GM21515 (cell line): ENCODE data around the gene NME4.
"Not testable (repeated sequence)": the region's sequence is repeated elsewhere in the genome, so short reads cannot be mapped to it uniquely, and the experiment has no call there.

Source experiments
- ATAC-seq: cut with Tn5 transposase; IDR thresholded peaks from one replicate; pipeline ENCODE4 v1.9.1; 2021; ENCODE audit not compliant: unreplicated experiment

NME4 gene

DNA sequence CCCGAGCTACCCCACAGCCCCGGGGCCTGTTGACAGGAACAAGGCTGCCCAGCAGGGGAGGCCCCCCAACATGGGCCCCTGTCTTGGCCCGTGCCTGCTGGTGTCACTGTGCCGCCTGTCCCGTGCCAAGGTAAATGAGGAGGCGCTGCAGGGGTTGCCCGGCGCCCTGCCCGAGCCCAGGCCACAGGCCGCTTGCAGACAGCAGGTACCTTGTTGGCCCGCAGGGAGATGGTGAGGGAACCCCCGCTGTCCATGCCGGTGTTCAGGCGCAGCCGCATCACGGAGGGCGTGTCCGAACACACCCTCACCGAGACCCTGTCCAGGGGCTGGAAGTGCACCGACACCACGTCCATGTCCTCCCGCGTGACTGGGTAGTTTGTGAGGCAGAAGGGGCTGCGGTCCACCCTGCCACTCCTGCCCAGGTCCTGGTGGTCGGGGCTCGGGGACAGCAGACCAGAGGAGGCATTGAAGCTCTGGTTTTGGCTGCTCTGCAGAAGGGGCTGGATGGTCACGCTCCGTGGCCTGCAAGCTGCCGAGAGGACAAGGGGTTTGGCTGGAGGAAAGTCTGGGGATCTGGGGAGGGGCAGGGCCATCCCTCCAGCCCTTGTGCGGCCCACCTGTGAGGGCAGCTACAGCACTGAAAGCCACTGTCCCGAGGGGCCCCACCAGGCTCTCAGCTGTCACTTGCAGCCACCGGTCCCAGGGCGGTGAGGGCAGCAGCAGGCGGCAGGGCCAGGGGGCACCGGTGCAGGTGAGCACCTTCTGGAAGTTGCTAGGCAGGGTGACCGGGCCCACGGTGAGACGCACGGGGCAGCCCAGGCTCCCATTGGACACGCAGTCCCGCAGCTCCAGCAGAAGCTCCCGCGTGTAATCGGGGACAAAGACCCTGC lies 20.8 kb upstream of the NME4 start:
- ATAC-seq: no peak

DNA sequence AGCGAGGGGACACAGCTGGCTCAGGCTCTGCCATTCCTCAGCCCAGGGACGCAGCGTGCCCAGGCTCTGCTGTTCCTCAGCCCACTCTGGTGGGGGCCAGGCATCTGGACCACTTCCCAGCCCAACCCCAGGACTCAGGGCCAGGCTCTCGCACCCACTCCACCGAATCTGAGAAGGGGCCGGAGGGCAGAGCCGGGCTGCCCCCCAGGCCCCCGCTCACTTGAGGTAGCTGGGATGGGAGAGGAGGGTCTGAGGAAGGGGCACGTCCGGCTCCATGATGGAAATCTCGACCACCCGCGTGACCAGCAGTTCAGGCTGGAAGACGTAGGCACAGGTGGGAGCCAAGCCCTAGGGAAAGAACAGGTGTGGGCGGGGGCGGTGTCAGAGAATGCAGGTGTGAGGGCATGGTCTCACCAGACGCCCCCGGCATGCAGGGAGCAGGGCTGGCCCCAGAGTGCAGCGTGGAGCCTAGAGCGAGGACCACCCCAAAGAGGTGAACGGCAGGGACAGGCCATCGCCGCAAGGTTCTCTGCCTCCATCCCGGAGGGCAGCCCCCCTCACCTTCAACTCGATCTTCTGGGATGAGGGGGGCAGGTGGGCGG lies 20.1 kb upstream of the NME4 start:
- no peak for ATAC-seq

DNA sequence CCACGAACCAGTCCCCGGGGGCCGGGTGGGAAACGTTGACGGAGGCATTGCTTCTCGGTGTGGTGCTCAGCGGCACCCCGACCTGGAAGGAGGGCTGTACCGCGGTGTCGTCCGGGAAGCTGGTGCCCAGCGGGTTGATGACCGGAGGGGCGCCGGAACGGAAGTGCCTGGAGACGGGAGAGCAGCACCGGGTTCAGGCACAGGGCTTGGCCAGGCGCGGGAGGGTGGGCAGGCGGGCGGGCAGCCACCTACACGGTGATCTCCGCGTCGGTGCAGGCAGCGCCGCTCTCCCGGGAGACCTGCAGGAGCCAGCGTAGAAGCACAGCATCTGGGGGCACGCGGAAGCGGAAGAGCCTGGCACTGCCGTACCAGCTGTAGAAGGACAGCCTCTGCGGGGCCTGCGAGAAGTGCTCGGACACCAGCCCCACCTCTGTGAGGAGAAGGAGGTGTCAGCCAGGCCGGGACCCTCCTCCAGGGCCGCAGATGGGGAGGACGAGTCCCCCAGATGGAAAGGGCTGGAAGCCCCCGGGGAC lies 19.5 kb upstream of the NME4 start:
- ATAC-seq: no peak

DNA sequence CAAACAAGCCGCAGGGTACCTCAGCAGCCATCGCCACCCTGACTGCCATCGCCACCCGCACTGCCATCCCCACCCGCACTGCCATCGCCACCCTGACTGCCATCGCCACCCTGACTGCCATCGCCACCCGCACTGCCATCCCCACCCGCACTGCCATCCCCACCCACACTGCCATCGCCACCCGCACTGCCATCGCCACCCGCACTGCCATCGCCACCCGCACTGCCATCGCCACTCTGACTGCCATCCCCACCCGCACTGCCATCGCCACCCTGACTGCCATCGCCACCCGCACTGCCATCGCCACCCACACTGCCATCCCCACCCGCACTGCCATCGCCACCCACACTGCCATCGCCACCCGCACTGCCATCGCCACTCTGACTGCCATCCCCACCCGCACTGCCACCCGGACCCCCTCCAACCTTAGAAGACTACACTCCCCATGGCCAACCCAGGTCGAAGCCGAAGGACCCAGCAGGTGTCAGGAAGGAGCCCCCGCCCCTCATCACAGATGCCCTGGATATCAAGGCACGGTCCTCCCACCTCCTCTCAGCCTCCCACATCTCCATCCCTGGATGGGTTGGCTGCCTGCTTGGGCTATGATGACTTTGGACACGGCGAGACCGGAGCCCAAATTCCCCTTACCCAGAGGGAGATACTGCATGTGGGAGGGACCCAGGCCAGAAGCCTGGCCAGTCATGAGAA lies 18.7 kb upstream of the NME4 start:
- not testable (repeated sequence) for ATAC-seq

DNA sequence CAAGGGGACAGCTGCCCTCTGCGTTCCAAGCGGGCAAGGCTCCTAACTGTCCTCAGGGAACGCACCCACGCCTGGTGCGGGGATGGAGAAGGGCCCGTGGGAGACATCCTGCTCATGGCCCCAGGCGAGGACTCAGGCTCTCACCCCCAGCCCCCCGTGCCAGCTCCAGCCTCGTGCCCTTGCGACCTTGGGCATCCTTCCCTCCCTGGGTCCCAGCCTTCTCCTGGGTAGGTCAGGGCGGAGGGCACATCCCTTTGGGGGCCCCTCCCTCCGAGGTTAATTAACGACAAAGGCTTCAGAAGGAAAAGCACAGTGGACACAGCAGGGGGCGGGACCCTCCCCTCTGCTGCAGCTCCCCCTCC lies 18.2 kb upstream of the NME4 start:
- ATAC-seq: no peak

DNA sequence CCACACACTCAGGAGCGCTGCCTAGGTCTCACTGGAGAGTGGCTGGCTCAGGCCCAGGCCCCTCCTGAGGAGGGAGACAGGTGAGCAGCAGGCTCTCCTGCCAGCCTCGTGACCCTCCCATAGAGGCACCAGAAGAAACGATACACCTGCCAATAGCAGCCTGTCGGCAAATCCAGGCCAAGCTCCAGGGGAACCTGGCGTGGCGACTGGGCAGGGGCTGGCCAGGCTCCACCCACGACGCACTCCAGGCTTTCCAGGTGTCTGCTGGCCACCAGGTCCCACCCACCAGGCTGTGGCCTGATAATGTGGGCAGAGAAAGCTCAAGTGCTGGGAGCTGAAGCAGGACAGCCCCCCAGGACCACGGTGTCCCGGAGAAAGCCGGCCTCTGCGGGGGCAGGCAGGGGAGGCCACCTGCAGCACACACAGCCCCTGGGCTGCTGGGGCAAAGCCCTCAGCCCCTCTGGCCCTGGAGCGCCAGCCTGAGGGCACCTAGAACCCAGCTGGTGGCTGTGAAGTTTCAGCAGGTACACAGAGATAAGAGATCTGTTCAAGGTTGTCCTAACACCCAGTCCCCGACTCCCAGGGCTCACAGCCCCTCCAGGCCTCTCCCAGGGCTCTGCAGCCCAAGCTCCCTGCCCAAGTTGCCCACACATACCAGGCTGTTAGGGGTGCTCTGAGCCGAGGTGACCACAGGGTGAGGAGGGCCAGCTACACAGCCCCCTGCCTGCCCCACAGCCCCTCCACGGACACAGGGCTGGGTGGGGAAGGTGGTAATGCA lies 17.6 kb upstream of the NME4 start:
- ATAC-seq: no peak

DNA sequence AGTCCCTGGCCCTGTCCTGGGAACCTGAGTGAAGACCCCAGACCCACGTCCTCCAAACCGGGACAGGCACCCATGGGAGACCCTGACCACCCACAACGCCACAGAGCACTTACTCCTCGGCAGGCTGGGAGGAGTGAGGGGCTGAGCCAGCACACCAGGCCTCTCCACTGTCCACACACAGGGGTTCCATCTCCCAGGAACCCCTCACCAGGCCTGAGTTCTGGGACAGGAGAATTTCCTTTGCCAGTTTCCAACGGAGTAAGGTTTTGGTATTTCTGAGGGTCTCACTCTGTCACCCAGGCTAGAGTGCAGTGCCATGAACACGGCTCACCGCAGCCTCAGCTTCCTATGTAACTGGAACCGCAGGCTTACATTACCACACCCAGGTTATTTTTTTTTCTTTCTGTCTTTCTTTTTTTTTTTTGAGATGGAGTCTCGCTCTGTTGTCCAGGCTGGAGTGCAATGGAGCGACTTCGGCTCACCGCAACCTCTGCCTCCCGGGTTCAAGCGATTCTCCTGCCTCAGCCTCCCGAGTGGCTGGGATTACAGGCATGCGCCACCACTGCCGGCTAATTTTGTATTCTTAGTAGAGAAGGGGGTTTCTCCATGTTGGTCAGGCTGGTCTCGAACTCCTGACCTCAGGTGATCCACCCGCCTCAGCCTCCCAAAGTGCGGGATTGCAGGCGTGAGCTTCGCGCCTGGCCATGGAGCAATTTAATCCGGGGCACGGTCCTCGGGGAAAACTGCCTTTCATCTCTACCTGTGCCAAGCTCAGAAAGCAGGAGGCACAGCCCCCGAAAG lies 16.8 kb upstream of the NME4 start:
- ATAC-seq: no peak

DNA sequence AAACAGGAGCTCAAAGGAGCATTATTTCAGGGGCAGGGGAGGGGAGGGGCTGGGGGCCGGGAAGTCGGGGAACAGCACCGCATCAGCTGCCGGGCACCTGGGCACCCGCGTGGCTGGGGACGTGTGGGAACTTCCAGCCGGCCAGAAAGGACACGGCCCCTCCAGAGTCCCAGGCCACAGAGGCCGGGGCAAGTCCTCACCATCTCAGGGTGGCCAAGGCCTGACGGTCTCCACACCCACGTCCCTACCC lies 16.3 kb upstream of the NME4 start:
- ATAC-seq: no peak

DNA sequence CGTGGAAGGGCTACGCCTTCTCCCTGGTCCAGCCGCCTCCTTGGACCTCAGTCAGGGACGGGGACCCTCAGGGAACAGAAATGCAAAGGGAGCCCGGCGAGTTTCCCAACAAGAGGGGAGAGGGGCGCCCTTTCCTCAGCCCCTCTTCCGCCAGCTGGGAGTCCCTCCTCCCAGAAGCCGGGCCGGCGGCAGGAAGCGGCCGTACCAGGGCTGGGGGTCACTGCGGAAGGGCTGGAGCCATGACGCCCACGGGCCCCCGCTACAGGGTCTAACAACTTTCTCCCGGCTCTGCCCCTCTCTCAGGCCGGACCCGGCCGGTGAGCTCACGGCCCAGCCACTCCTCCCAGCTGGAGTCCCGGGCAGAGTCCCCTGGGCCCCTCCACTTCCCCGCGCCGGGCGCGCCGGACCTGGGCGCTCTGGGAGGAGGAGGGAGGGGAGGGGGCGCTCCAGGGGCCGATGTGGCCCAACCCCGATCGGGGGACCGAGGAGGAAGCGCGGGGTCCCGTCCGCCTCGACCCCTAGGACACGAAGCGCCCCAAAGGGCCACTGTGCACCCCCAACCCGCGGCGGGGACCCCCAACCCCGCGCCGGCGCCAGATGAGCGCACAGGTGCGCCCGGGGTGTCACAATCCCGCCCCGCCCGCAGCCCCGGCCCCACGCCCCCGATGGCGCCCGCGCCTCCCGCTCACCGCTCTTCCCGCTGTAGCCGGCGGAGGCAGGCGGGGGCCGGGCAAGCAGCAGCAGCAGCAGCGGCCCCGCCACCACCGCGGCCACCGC lies 15.8 kb upstream of the NME4 start:
- no peak for ATAC-seq

DNA sequence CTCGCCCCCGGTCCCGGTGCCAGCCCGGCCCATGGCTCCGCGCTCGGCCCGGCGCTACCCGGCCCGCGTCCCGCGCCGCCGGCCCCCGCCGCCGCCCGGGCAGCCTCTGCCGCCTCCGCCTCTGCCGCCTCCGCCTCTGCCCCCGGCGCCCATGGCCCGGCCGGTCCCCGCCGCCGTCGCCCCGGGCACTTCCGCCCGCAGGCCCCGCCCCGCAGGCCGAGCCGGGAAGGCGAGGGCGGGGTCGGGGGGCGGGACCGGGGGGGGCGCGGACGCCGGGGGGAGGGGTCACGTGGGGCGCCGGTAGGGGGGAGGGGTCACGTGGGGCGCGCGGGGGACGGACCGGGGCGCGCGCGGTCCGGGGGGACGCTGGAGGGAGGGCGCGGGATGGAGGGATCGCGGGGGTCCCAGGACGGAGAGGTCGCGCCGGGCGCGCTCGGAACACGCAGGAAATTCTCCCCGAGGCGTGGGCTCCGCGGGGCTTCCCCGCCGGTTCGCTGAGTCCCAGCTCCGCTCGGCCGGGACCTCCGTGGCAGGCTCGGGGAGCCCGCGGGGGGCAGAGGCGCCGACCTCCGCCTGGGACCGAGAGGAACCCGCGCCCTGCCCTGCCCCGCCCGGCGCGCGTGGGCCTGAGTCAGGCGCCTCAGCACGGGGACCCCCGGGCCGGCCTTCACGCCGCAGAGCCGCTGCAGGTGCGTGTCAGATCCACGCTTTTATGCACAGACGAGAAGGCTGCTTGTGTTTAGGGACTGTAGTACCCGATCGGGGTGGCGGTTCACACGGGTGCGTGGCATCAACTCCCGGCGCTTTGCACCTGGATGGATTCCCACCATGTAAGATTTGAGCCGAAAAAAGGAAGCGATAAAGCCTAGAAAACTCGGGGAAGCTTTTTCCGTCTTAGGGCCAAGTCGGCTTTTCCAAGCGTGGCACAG lies 14.9 kb upstream of the NME4 start, which contains the start of gene PGAP6:
Gene PGAP6, minus strand, starts transcription at position 190 of the 929 bp plus-strand sequence. Its CDS starts 157 bp downstream, at position 33.
- ATAC-seq: peak; percentile 47

DNA sequence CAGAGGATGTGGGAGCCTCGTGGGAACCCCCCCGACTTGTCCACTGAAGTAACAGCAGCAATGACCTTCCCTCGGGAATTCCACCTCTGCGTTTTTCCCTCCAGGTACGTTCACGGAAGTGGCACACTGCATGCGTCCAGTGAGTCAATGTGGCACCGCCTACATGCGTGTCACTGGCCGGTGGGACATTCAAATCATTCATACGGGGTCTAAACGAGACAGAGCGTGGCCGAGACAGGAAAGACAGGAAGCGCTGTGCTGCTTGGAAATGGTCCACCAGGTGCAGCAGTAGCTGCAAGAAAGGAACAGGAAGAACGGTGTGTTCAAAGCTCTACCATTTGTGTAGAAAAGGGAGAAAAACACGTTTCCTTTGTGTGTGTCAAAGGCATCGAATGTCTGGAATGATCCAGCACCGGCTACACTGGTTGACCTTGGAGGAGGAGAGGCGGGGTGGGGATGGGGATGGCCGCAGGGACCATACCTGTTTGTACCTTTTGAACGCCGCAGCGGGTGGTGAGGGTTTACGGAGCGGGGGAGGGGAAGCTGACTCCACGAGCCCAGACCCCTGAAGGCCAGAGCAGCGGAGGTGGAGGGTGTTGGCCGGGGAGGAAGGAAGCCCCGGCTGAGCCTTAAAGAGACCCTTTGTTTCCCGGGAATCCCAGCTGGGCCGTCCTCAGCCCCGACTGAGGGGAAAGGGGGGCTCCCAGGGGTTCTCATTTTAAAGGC lies 13.5 kb upstream of the NME4 start:
- ATAC-seq: no peak

DNA sequence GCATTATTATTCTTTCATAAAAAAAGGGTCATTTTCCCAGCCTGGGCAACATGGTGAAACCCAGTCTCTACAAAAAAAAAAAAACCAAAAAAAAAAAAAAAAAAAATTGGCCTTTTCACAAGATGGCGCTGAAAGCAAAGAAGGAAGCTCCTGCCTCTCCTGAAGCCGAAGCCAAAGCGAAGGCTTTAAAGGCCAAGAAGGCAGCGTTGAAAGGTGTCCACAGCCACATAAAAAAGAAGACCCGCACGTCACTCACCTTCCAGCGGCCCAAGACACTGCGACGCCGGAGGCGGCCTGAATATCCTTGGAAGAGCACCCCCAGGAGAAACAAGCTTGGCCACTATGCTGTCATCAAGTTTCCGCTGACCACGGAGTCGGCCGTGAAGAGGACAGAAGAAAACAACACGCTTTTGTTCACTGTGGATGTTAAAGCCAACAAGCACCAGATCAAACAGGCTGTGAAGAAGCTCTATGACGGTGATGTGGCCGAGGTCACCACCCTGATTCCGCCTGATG lies 10.3 kb upstream of the NME4 start:
- ATAC-seq: no peak

DNA sequence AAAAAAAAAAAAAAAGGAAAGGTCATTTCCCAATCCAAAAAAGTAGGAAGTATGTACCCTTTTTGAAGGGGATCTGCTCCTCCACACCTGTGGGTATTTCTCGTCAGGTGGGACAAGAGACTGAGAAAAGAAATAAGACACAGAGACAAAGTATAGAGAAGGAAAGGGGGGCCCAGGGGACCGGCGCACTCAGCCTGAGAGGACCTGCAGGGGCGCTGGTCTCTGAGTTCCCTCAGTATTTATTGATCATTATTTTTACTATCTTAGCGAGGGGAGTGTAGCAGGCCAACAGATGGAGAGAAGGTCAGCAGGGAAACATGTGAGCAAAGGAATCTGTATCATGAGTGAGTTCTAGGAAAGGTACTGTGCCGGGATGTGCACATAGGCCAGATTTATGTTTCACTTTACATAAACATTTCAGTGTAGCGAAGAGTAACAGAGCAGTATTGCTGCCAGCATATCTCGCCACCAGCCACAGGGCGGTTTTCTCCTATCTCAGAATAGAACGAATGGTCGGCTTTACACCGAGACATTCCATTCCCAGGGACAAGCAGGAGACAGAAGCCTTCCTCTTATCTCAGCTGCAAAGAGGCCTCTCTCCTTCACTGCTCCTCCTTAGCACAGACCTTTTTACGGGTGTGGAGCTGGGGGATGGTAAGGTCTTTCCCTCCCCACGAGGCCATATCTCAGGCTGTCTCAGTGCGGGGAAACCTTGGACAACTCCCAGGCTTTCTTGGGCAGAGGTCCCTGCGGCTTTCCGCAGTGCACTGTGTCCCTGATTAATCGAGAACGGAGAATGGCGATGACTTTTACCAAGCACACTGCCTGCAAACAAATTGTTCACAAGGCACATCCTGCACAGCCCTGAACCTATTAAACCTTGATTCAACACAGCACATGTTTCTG lies 9.0 kb upstream of the NME4 start:
- not testable (repeated sequence) for ATAC-seq

DNA sequence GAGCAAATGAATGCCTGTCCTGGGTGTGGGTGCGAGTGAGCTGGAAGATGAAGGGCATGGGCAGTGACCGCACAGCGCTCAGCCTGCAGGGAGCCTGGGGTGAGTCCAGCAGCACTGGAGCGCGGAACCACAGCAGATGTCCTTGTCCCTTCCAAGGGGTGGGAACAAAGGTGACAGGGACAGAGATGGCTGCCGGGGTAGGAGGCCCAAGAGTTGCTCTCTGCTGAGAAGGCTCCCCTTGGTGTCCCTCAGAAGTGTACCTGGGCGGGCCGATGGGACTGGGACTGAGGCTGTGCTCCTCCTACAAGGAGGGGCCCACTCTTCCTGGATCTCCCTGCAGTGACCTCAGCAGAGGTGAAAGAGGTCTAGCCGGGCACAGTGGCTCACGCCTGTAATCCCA lies 7.6 kb upstream of the NME4 start:
- no peak for ATAC-seq

DNA sequence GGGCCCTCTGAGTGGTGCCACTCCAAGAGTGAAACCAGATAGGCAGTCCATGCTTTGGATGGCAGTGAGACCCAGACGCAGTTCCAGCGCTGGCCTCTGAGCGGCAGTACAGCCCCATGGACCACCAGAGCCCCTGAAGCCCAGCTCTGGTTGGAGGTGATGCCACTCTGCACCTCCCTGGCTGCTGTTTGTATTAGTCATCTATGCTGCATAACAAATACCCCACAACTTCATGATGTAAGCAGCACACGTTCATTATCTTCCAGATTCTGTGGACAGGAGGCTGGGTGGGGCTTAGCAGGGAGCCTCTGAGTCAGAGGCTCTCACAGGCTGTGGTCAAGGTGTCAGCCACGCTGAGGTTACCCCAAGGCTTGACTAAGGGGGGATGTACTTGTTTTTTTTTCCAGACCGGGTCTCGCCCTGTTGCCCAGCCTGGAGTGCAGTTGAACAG lies 5.1 kb upstream of the NME4 start:
- no peak for ATAC-seq

DNA sequence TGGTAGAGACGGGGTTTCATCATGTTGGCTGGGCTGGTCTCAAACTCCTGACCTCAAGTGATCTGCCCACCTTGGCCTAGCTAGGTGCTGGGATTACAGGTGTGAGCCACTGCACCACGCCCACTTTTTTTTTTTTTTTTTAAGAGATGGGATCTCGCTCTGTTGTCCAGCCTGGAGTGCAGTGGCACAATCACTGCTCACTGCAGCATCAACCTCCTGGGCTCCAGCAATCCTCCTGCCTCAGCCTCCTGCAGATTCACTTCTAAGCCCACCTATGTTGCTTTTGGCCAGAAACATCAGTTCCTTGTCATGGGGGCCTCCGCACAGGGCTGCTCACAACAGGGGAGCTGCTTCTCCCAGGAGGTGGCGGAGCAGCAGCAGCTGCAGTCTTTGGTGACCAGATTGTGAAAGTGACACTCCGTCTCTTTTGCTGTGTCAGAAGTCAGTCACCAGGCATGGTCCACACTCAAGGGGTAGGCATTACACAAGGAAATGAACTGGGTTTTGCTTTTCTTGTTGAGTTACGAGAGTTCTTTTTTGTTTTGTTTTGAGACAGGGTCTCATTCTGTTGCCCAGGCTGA lies 4.5 kb upstream of the NME4 start:
- no peak for ATAC-seq
